Jurkat, Clone E6-1 (cell line): ENCODE measurements around the gene SMCO2. TPM values are rescaled to one million over a fixed set of nuclear protein-coding genes. Genes with fewer than 3 reads are reported as not detected.

ENCODE experiments used
- DNase-seq: peaks from one replicate; pipeline ENCODE4 v3.0.0-alpha.2; 2011; ENCODE audit warnings: low read depth, low spot score
- H3K4me3 ChIP-seq: 2 replicates; pipeline ENCODE4 v1.5.1; 2011; ENCODE audit warnings: mild to moderate bottlenecking, low read length, control low read depth, moderate library complexity
- polyA plus RNA-seq: library from polyadenylated mRNA; unstranded; fragments of >200 nt; gene quantifications from one replicate; pipeline ENCODE4 v1.2.1, GENCODE V29; 2012; ENCODE audit warnings: missing spikeins; ENCODE audit not compliant: insufficient read length, insufficient read depth

The SMCO2 gene
- polyA plus RNA-seq = not detected

GRCh38 chr12:27446436-27446835, at the start of gene SMCO2:
TSS of gene SMCO2 (plus strand) at chr12:27446736. CDS start at chr12:27470632, 23,896 bp downstream.
- DNase-seq = no peak
- H3K4me3 ChIP-seq = no peak within 1 kb of the TSS

GRCh38 chr12:27398466-27398865, 48.1 kb upstream of the SMCO2 start:
- no peak overlapping the region for H3K4me3 ChIP-seq
- DNase-seq = no peak

GRCh38 chr12:27399074-27399473, 47.5 kb upstream of the SMCO2 start:
- no peak overlapping the region for H3K4me3 ChIP-seq
- DNase-seq = no peak

GRCh38 chr12:27400856-27401354, 45.6 kb upstream of the SMCO2 start:
- no peak overlapping the region for H3K4me3 ChIP-seq
- no peak for DNase-seq

- H3K4me3 ChIP-seq = no peak overlapping the region
- DNase-seq = no peak
These were observed 34.5 kb upstream of the SMCO2 start for GRCh38 chr12:27412047-27412446.

GRCh38 chr12:27422697-27423096, 23.8 kb upstream of the SMCO2 start:
- H3K4me3 ChIP-seq = no peak overlapping the region
- DNase-seq = no peak

- no peak overlapping the region for H3K4me3 ChIP-seq
- peak; percentile 46 for DNase-seq
These were observed 21.8 kb upstream of the SMCO2 start for GRCh38 chr12:27424631-27425230.

- no peak overlapping the region for H3K4me3 ChIP-seq
- no peak for DNase-seq
These were observed 21.2 kb upstream of the SMCO2 start for GRCh38 chr12:27425306-27425705.

GRCh38 chr12:27426743-27427487, 19.6 kb upstream of the SMCO2 start:
- no peak overlapping the region for H3K4me3 ChIP-seq
- no peak for DNase-seq

GRCh38 chr12:27427824-27428223, 18.7 kb upstream of the SMCO2 start:
- no peak for DNase-seq
- H3K4me3 ChIP-seq = no peak overlapping the region

GRCh38 chr12:27428466-27428865, 18.1 kb upstream of the SMCO2 start:
- no peak for DNase-seq

GRCh38 chr12:27429606-27430005, 16.9 kb upstream of the SMCO2 start:
- no peak overlapping the region for H3K4me3 ChIP-seq
- DNase-seq = no peak

More at GRCh38 chr12:27428466-27428865, 18.1 kb upstream of the SMCO2 start:
- no peak overlapping the region for H3K4me3 ChIP-seq

GRCh38 chr12:27431185-27431584, 15.4 kb upstream of the SMCO2 start:
- peak; percentile 20 for DNase-seq
- no peak overlapping the region for H3K4me3 ChIP-seq

GRCh38 chr12:27434673-27435565, 11.6 kb upstream of the SMCO2 start:
- DNase-seq = peak; percentile 17
- no peak overlapping the region for H3K4me3 ChIP-seq

GRCh38 chr12:27436029-27436428, 10.5 kb upstream of the SMCO2 start:
- DNase-seq = no peak
- H3K4me3 ChIP-seq = no peak overlapping the region

- H3K4me3 ChIP-seq = no peak overlapping the region
- DNase-seq = peak; percentile 69
These were observed 9.8 kb upstream of the SMCO2 start for GRCh38 chr12:27436768-27437167.

- no peak overlapping the region for H3K4me3 ChIP-seq
- no peak for DNase-seq
These were observed 8.7 kb upstream of the SMCO2 start for GRCh38 chr12:27437839-27438238.

- DNase-seq = no peak
- no peak overlapping the region for H3K4me3 ChIP-seq
These were observed 1.2 kb downstream of the SMCO2 start for GRCh38 chr12:27447761-27448160.

GRCh38 chr12:27449026-27449425, 2.5 kb downstream of the SMCO2 start:
- no peak overlapping the region for H3K4me3 ChIP-seq
- DNase-seq = no peak
